ENCODE data around the gene LIN37.
"Not testable (repeated sequence)": the region's sequence is repeated elsewhere in the genome, so short reads cannot be mapped to it uniquely, and the experiment has no call there.

Gene LIN37

DNA sequence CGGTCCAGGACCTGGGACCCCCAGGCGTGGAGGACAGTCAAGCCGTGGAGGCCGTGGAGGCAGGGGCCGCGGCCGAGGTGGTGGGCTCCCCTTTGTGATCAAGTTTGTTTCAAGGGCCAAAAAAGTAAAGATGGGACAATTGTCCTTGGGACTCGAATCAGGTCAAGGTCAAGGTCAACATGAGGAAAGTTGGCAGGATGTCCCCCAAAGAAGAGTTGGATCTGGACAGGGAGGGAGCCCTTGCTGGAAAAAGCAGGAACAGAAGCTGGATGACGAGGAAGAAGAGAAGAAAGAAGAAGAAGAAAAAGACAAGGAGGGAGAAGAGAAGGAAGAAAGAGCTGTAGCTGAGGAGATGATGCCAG, 28.2 kb upstream of the LIN37 start:
- DNase-seq: no peak

- no peak for DNase-seq
These were observed 27.7 kb upstream of the LIN37 start for GRCh38 chr19:35720648-35721047.

GRCh38 chr19:35721374-35721773, 27.0 kb upstream of the LIN37 start:
- no peak for DNase-seq

- no peak for DNase-seq
These were observed 25.9 kb upstream of the LIN37 start for GRCh38 chr19:35722461-35722860.

DNA sequence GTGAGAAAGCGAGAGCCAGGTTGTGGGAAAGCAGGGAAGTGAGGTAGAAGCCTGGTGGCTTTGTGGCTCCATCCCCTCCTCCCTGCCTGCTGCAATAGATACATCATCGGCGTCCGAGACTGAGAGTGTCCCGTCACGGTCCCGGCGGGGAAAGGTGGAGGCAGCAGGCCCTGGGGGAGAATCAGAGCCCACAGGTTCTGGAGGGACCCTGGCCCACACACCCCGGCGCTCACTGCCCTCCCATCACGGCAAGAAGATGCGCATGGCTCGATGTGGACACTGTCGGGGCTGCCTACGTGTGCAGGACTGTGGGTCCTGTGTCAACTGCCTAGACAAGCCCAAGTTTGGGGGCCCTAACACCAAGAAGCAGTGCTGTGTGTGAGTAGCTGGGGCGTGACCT, 25.5 kb upstream of the LIN37 start:
- no peak for DNase-seq

DNA sequence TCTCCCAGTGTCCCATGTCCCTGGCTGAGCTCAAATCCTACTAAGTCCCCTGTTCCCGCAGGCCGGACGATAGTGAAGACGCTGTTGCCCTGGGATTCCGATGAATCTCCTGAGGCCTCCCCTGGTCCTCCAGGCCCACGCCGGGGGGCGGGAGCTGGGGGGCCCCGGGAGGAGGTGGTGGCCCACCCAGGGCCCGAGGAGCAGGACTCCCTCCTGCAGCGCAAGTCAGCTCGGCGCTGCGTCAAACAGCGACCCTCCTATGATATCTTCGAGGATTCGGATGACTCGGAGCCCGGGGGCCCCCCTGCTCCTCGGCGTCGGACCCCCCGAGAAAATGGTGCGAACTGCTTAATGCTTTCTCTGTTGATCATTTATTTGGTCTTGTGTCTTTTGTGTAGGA, 24.7 kb upstream of the LIN37 start:
- no peak for DNase-seq

DNA sequence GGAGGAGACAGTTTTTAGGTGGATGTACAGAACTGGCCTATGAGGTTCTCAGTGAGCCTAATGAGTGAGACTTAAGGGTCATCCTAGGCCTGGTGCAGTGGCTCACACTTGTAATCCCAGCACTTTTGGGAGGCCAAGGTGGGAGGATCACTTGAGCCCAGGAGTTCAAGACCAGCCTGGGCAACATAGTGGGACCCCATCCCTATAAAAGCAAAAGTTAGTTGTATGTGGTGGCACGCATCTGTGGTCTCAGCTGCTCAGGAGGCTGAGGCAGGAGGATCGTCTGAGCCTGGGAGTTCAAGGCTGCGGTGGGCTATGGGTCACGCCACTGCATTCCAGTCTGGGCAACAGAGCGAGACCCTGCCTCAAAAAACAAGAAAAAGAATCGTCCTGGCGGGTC, 24.2 kb upstream of the LIN37 start:
- not testable (repeated sequence) for DNase-seq

- no peak for DNase-seq
These were observed 23.8 kb upstream of the LIN37 start for GRCh38 chr19:35724560-35724959.

- DNase-seq: no peak
These were observed 23.0 kb upstream of the LIN37 start for GRCh38 chr19:35725216-35725861.

GRCh38 chr19:35727053-35727955, 21.1 kb upstream of the LIN37 start:
- DNase-seq: no peak

GRCh38 chr19:35727956-35728706, 20.2 kb upstream of the LIN37 start:
- DNase-seq: no peak

- no peak for DNase-seq
These were observed 19.4 kb upstream of the LIN37 start for GRCh38 chr19:35729021-35729420.

- DNase-seq: no peak
These were observed 18.6 kb upstream of the LIN37 start for GRCh38 chr19:35729763-35730162.

GRCh38 chr19:35730326-35730725, 18.1 kb upstream of the LIN37 start:
- no peak for DNase-seq

GRCh38 chr19:35731353-35731752, 17.0 kb upstream of the LIN37 start:
- no peak for DNase-seq

DNA sequence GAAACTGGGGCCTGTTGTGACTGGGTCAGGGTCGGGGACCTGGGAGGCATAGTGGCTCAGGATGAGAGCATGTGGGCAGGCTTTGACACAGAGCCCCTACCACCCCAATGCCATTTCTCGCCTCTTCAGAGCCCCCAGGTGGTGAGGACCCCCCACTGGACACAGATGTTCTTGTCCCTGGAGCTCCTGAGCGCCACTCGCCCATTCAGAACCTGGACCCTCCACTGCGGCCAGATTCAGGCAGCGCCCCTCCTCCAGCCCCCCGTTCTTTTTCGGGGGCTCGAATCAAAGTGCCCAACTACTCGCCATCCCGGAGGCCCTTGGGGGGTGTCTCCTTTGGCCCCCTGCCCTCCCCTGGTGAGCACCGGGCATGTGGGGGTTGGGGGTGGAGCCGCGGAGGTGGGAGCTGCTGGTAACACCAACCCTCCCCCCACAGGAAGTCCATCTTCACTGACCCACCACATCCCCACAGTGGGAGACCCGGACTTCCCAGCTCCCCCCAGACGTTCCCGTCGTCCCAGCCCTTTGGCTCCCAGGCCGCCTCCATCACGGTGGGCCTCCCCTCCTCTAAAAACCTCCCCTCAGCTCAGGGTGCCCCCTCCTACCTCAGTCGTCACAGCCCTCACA, 16.5 kb upstream of the LIN37 start:
- DNase-seq: no peak

DNA sequence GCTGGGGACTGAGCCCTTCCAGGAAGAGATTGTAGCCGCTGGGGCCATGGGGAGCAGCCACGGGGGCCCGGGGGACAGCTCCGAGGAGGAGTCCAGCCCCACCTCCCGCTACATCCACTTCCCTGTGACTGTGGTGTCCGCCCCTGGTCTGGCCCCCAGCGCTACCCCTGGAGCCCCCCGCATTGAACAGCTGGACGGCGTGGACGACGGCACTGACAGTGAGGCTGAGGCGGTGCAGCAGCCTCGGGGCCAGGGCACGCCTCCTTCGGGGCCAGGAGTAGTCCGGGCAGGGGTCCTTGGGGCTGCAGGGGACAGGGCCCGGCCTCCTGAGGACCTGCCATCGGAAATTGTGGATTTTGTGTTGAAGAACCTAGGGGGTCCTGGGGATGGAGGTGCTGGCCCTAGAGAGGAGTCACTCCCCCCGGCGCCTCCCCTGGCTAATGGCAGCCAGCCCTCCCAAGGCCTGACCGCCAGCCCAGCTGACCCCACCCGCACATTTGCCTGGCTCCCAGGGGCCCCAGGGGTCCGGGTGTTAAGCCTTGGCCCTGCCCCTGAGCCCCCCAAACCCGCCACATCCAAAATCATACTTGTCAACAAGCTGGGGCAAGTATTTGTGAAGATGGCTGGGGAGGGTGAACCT, 15.7 kb upstream of the LIN37 start:
- no peak for DNase-seq

DNA sequence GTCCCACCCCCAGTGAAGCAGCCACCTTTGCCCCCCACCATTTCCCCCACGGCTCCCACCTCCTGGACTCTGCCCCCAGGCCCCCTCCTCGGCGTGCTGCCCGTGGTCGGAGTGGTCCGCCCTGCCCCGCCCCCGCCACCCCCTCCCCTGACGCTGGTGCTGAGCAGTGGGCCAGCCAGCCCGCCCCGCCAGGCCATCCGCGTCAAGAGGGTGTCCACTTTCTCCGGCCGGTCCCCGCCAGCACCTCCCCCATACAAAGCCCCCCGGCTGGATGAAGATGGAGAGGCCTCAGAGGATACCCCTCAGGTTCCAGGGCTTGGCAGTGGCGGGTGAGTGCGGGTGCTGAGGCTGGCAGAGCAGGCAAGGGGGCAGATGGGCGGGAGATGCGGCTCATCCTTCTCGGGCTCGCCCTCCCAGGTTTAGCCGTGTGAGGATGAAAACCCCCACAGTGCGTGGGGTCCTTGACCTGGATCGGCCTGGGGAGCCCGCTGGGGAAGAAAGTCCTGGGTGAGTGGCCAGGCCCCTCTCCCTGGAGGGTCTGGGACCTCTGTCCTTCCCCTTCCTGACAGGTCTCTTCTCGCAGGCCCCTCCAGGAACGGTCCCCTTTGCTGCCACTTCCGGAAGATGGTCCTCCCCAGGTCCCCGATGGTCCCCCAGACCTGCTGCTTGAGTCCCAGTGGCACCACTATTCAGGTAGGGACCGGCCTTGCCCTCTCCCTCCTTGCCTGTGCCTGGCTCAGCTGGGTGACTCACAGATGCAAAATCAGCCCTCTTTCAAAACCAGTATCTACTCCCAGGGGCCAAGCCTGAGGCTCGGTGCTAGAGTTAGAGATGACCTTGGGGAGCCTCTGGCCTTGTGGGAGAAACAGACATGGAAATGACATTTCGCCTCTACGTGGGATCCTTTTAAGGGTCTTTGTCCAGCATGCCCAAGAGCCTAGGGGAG, 14.9 kb upstream of the LIN37 start:
- DNase-seq: no peak

- DNase-seq: no peak
These were observed 14.1 kb upstream of the LIN37 start for GRCh38 chr19:35734273-35734672.

GRCh38 chr19:35734889-35735288, 13.5 kb upstream of the LIN37 start:
- no peak for DNase-seq
